ENCODE results near the gene ACSBG1.

The ACSBG1 gene, protein sequence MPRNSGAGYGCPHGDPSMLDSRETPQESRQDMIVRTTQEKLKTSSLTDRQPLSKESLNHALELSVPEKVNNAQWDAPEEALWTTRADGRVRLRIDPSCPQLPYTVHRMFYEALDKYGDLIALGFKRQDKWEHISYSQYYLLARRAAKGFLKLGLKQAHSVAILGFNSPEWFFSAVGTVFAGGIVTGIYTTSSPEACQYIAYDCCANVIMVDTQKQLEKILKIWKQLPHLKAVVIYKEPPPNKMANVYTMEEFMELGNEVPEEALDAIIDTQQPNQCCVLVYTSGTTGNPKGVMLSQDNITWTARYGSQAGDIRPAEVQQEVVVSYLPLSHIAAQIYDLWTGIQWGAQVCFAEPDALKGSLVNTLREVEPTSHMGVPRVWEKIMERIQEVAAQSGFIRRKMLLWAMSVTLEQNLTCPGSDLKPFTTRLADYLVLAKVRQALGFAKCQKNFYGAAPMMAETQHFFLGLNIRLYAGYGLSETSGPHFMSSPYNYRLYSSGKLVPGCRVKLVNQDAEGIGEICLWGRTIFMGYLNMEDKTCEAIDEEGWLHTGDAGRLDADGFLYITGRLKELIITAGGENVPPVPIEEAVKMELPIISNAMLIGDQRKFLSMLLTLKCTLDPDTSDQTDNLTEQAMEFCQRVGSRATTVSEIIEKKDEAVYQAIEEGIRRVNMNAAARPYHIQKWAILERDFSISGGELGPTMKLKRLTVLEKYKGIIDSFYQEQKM

DNA sequence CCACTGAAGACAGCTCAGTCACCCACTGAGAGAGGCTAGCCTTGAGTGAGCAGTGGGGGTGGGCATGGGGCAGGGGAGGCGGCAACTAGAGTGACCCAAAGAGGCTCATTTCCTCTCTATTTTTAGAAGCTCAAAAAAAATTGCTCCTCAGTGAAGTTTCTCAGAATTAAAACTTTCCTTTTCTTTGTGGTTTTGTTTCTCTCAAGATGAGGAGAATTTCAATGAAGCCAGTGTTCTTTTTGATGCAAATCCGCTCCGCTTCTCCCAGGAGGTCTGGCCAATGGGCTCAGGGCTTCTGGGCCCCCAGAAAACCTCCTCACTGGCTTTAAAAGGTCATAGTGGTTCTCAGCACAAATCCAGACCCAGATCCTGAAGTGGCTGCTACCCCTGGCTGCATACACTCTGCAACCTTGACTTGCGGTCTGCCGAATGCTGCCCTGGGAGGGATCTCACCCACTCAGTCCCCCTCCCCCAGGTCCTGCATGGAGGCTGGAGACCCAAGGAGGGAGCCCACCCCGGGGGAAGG is at the start of gene ACSBG1:
Gene ACSBG1, minus strand, starts transcription at position 51 of the 526 bp plus-strand sequence. CDS start 64 bp downstream, outside the sequence.
- no peak for DNase-seq (ENCODE audit: low read depth in 1 of 2, low spot score in 1 of 2)

DNA sequence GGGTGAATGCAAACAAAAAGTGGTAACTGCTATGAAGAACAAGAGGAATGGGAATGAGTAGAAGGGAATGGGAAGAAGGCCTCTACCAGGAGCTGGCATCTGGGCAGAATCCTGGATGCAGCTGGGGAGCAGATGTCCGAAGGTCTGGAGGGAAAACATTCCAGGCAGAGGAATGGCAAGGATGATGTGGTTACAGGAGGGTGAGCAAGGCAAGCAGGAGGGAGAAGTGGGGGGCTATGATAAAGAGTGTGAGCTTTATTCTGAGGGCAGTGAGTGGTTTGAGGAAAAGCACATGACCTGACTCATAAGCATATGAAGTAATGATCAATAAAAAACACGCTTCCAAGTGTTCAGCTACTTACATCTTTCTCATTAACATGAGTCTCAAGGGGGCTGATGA is 48.0 kb upstream of the ACSBG1 start:
- no peak for DNase-seq (ENCODE audit: low read depth in 1 of 2, low spot score in 1 of 2)

DNA sequence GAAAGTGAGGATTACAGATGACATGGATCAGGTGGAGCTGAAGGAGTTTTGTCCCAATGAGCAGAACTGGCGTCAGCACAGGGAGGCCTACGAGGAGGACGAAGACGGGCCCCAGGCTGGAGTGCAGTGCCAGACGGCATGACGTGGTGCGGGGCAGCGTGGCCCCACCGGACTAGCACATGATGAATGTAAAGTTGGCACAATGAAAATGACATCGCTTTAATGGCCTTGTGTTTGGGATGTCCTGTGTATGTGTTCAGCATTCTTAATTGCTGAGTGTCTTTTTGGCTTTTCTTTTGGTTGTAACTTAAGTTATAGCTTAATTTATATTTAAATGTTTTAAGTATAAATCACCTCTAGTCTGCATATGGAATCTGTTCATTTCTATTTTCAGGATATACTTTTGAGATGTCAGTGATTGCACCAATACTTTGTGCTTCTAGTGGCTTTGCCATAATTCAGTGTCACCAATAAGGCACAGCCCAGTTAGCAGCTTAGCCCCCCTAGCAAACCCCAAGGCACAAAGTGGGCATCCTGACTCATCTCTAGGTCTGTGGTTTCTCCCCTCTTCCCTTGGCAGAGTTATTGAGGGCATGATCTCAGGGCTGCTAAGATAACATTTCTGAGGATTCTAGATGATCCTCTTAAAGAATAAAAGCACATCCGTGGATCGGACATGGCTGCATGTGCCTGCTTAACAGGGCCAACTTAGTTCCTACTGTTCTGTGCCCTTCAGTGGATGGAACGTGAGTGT is 46.1 kb upstream of the ACSBG1 start:
- no peak for DNase-seq (ENCODE audit: low read depth in 1 of 2, low spot score in 1 of 2)

DNA sequence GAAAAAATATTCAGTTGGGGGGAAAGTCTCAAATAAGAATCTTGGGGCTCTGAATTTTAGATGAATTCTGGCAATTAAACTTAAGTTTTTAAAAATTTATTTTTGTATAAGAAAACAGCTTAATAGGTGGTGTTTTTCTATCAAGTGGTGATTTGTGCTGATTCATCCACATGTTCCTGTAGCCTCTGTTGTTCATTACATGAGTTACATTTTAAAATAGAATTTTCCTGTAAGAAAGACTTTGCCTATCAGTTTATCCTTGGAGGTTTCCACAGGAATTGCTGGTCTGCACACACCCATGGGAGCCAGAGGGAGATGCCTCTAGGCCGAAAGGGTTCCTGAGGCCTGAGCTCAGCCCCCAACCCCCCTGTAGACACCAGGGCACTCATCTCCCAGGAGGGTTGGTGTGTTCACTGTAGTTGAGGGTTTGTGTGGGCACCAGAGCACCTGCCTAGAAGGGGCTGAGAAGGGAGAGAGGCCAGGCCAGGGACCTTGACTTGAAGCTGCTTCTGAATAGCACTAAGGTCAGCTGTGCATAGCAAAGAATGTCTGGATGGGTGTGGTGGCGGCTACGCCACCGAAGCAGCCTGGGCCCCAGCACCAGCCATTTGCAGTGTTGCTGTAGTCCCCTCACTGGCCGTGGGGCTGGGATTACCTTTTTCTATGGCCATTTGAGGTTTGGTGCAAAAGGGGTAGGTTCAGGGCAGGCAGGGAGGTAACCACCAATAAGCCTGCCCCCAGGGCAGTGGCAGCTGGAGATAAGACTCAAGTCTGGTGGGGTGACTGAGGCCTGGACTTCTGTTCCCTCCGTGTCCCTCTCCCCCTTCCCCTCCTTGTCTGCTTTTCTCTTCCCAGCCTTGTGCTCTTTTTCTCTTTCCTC is 41.9 kb upstream of the ACSBG1 start:
- no peak for DNase-seq (ENCODE audit: low read depth in 1 of 2, low spot score in 1 of 2)

DNA sequence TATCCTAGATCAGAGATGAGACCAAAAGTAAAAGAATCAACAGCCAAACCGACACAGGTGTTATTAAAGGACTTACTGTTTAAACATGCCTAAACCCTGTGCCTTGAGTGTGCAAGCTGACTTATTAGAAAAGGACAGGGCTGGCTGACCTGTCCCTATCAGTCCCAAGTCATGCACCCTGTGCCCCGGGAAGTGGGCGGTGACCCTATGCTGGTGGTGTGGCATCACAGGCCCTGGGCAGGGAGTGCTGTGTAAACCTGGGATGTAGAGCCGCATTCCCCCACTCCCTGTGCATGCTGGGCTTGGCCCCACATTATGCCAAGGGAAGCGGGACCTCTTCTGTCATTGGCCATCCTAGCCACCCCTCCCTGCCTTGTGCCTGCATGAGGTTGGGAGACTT is 40.6 kb upstream of the ACSBG1 start:
- no peak for DNase-seq (ENCODE audit: low read depth in 1 of 2, low spot score in 1 of 2)

DNA sequence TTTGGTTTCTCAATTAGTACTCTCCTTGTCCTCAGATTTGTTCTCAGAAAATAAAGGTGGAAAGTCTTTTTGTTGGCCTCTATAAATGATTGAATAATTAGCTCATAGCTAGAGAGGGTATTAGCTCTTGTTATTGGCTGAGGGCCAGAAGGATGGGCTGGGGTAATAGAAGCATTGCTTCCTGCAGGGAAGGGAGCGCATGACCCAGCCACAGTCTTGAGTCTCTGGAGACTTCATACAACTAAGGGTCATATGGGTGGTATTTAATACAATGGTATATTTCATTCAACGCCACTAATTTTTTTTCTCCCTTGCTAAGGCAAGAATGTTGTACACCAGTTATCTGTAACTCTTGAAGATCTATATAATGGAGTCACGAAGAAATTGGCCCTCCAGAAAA is 38.4 kb upstream of the ACSBG1 start:
- no peak for DNase-seq (ENCODE audit: low read depth in 1 of 2, low spot score in 1 of 2)

DNA sequence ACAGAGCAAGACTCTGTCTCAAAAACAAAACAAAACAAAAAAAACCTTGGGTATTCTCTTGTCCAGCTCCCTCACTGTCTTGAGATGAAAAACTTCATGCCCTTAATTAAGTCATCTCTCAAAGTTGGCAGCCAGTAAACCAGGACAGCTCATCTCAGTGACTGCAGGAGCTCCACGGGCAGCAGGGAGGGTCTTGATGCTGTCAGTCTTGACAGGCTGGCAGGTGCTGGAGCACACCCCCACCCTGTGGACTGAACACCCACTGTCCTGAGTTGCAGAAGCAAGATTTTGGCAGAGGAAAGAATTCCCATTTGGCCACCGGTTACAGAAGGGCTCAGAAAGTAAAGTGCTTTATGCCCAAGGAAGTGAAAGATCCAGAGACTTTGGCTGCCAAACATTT is 38.0 kb upstream of the ACSBG1 start:
- DNase-seq (ENCODE audit: low read depth in 1 of 2, low spot score in 1 of 2), result no peak

DNA sequence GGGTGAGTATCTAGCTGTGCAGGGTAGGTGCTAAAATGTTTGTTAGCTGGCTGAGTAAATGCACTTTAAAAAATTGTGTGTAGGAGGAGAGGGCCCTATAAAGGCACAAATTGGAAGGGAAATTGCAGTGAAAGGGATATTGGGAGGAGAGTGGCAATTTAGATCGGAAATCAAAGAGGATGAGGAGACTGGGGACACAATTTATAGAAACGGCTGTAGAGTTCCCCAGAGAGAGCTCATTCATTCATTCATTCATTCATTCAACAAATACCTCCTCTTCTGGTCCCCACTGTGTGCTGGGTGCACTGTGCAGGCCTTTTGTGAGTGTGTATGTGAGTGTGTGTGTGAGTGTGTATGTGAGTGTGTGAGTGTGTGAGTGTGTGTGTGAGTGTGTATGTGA is 32.4 kb upstream of the ACSBG1 start:
- no peak for DNase-seq (ENCODE audit: low read depth in 1 of 2, low spot score in 1 of 2)

DNA sequence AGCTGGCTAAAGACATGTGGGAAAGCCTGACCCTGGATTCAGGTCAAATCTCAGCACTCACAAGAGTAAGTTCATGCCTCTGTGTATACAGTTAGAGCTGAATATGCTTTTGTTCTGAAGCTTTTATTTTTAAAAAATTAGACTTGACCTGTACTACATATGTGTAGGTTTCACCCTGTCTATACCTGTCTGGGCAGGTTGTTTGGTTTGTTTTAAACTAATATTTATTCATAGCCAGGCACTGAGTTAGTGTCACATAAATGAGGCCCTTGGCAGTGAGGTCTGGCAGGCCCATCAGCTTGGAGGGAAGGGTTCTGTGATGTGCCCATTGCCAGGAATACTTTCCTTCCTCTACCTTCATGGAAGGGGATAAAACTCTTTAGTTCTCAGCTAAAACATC is 31.9 kb upstream of the ACSBG1 start:
- DNase-seq (ENCODE audit: low read depth in 1 of 2, low spot score in 1 of 2), result no peak

DNA sequence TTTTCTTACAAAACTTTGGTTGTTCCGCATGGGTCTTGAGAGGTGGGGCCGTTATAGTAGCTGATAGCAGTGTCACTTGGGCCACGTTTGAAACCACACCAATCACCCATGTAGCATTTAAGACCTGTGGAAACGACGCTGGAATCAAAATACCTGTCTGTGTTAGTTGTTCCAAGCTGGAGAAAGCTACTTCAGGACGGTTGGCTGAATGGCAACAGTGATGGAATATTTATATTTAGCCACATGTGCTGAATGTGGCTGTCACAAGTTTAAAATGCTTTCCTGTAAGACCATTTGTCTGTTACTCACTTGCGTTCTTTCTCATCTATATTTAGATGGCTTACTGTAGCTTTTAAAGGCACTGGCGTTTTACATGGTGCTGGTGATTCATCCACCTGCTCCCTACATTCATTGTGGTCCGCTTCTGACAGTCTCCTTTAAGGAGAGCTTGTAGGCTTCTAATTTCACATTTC is 31.4 kb upstream of the ACSBG1 start:
- DNase-seq (ENCODE audit: low read depth in 1 of 2, low spot score in 1 of 2), result no peak

DNA sequence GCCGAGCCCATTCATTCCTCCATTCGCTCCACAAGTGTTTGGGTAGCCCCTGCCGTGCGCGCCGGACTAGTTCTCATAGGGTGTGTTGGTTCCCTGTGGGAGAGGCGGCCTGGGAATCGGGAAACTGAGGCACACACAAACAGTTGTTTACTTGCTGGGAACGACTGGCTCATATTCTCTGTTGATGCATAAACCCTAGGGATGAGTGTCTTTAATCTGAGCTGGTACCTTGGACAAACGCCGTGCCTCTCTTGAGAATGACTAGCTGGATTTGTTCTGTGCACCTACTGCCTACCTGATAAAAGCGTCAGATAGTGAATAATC is 30.7 kb upstream of the ACSBG1 start:
- DNase-seq (ENCODE audit: low read depth in 1 of 2, low spot score in 1 of 2), result no peak

DNA sequence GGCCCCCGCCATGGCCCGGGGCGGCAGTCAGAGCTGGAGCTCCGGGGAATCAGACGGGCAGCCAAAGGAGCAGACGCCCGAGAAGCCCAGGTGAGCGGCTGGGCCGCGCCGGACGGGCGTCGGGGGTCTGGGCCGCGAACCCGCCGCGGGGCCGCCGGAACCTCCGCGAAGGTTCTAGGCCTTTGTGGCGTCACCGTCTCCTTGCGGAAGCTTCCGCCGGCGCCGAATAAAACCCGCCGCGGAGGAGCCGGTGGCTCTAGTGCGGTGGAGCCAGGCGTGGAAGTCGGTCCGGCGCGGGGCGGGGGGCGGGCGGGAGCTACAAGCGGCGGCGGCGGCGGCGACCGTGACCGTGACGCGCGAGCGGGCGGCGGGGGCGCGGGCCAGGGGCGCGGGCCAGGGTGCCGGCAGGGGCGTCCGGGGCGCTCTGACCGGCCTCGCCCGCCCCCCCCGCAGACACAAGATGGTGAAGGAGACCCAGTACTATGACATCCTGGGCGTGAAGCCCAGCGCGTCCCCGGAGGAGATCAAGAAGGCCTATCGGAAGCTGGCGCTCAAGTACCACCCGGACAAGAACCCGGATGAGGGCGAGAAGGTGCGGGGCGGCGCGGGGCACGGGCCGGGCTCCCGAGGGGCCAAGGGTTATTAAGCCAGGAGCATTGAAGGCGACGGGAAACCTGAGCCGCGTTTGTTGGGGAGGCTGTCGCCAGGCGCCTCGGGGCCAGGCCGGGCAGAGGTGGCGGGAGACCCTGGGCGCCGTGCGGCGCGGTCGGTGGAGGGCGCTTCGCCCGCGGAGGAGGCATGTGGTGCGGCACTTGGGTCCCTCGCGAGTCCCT is 30.2 kb upstream of the ACSBG1 start, which contains the start of gene DNAJA4:
Gene DNAJA4, plus strand, starts transcription at position 259 of the 833 bp plus-strand sequence. Its CDS starts 202 bp downstream, at position 461.
- DNase-seq (ENCODE audit: low read depth in 1 of 2, low spot score in 1 of 2), result peak; percentile 34 to 45

DNA sequence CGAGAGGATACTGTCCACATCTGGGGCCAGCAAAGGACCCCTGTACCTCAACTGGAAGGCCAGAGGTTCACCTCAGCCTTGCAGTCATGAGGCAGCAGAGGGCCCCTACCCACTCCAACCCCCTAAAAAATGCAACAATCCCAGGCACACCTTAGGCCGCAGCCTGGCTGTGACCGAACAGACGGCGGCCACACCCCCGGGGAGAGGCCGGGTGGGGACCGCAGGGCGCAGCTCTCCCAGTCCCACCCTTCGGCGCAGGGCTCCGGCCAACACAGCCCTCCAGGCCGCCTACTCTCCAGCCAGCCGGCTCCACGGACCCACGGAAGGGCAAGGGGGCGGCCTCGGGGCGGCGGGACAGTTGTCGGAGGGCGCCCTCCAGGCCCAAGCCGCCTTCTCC is 29.5 kb upstream of the ACSBG1 start:
- DNase-seq (ENCODE audit: low read depth in 1 of 2, low spot score in 1 of 2), result no peak

DNA sequence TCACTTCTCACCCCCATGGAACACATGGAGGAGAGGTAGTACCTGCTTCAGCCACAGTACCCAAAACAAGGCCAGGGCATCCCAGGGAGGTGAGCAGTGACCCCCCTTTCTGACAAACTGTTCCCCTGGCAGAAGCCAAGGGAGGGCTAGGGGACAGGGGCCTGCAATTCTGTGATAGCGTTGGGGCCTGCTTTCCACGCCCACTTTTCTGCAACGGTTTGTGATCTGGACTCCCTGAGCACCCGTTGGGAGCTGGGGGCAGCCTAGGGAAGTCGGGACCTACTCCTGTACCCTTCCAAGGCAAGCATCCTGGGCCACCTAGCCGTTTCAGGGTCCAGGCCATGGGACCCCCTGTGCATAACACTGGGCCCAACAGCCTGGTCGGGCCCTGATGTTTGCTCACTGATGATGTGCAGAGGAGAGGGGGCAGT is 29.0 kb upstream of the ACSBG1 start:
- DNase-seq (ENCODE audit: low read depth in 1 of 2, low spot score in 1 of 2), result no peak

DNA sequence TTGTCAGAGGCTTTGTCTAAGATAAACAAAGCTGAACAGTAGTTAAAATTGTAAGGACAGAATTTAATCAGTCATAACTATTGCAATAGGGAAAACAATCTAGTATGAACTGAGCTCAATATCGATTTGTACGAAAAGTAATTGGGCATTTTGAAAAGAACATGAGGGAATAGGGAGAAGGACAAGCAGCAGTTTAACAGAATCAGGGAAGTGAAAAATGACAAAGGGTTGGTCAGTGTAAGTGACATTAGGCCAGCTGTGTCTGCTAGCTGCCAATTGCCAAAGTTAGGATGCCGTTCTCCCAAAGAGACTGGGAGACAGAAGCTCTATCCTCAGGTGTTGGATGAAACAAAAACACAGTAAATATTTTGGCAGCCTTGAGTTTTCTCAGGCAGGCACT is 26.7 kb upstream of the ACSBG1 start:
- no peak for DNase-seq (ENCODE audit: low read depth in 1 of 2, low spot score in 1 of 2)

DNA sequence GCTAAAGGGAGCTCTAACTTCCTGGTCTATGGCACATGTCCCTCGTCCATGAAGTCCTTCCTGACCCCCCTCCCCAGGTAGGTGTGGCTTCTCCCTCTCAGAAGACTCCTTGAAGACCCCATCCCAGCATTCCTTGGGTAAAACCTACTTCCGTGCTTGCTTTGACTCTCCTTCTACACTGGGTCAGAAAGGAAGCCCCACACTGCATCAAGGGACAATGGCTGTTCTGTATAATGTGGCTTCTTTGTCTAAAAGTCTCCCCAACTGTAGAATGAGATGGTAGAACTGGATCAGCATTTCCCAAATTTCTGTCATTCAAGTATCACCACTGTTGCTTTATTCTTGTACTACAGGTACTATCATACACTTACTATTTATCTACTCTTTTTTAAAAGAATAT is 26.1 kb upstream of the ACSBG1 start:
- DNase-seq (ENCODE audit: low read depth in 1 of 2, low spot score in 1 of 2), result no peak

DNA sequence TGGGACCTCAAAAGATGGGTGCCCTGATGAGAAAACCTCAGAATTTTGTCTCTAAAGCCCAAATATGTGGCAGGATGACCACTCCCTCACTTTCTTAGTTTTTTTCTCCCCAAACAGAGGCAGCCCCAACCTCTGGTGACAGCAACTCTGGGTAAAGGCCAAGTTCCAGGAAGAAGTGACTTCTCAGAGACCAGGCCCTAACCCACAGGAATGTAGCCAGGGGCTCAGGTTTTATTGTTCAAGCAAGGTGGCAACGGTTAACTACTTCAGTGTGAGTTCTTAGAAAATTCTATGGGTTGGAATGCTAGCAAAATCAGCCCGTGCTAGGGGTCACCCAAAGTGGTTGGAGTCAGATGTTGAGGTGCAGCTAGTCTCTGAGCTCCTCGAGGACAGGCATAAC is 24.9 kb upstream of the ACSBG1 start:
- no peak for DNase-seq (ENCODE audit: low read depth in 1 of 2, low spot score in 1 of 2)

DNA sequence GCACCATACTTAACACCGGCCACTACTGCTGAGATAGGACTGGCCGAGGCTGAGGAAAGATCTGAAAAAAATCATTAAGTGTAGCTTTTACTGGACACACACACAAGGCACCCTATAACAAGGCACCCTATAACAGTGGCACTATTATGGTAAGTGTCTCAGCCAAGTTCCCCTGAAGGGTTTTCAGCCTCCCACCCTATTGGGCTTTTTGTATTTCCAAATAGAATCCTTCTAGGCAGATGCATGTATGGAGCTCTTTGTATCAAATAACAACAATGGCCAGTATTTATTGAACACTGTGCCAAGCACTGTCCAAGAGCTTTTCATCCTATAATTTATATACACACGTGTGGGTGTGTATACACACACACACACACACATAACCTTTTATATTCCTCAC is 23.3 kb upstream of the ACSBG1 start:
- no peak for DNase-seq (ENCODE audit: low read depth in 1 of 2, low spot score in 1 of 2)

DNA sequence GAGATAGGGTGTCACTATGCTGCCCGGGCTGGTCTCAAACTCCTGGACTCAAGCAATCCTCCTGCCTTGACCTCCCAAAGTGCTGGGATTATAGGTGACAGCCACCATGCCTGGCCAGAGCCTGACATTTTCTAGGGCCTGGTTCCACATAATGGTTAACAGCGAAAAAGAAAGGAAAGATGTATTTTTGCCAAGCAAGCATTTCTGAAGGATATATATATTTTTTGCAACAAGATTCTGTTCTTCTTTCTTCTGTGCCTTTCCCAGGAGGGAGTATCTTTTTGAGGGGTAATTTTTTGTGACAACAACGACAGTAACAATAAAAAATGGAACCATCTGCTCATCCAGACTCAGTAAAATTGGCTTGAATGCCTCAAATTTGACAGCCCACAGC is 21.7 kb upstream of the ACSBG1 start:
- DNase-seq (ENCODE audit: low read depth in 1 of 2, low spot score in 1 of 2), result no peak
